GM21381 (cell line): ENCODE results near the gene POP5.
"Not testable (repeated sequence)": the region's sequence is repeated elsewhere in the genome, so short reads cannot be mapped to it uniquely, and the experiment has no call there.

Experiments used
- ATAC-seq: cut with Tn5 transposase; IDR thresholded peaks from one replicate; pipeline ENCODE4 v1.9.1; 2021; ENCODE audit warnings: mild to moderate bottlenecking, moderate library complexity; ENCODE audit not compliant: unreplicated experiment

POP5 gene

GRCh38 chr12:120580787-120581723, at the start of gene POP5:
Gene POP5, minus strand, starts transcription at chr12:120581402. Its CDS starts 40 bp downstream, at chr12:120581362.
- peak; percentile 94 for ATAC-seq

GRCh38 chr12:120630104-120630892, 49.1 kb upstream of the POP5 start:
- ATAC-seq = no peak

GRCh38 chr12:120628919-120629318, 47.7 kb upstream of the POP5 start:
- ATAC-seq = no peak

GRCh38 chr12:120625557-120626419, 44.6 kb upstream of the POP5 start:
- no peak for ATAC-seq

GRCh38 chr12:120620624-120621023, 39.4 kb upstream of the POP5 start:
- ATAC-seq = no peak

- no peak for ATAC-seq
These were observed 37.9 kb upstream of the POP5 start for GRCh38 chr12:120618954-120619615.

- not testable (repeated sequence) for ATAC-seq
These were observed 36.6 kb upstream of the POP5 start for GRCh38 chr12:120617767-120618166.

GRCh38 chr12:120617193-120617592, 36.0 kb upstream of the POP5 start:
- not testable (repeated sequence) for ATAC-seq

- no peak for ATAC-seq
These were observed 33.6 kb upstream of the POP5 start for GRCh38 chr12:120614848-120615247.

- ATAC-seq = not testable (repeated sequence)
These were observed 30.3 kb upstream of the POP5 start for GRCh38 chr12:120611534-120611933.

GRCh38 chr12:120610560-120610959, 29.4 kb upstream of the POP5 start:
- no peak for ATAC-seq

- ATAC-seq = not testable (repeated sequence)
These were observed 21.2 kb upstream of the POP5 start for GRCh38 chr12:120602416-120602815.

GRCh38 chr12:120599672-120600552, 18.7 kb upstream of the POP5 start:
- no peak for ATAC-seq

GRCh38 chr12:120598674-120599463, 17.7 kb upstream of the POP5 start:
- no peak for ATAC-seq

GRCh38 chr12:120597861-120598260, 16.7 kb upstream of the POP5 start:
- no peak for ATAC-seq

GRCh38 chr12:120596901-120597300, 15.7 kb upstream of the POP5 start:
- no peak for ATAC-seq

- ATAC-seq = no peak
These were observed 11.2 kb upstream of the POP5 start for GRCh38 chr12:120592121-120593049.
